T-helper 22 cell (primary cell): ENCODE results near the gene ADAM12.

ENCODE experiments used
- DNase-seq: peaks from one replicate; pipeline ENCODE4 v3.0.0-alpha.2; 2020; ENCODE audit warnings: low read depth

Gene ADAM12

GRCh38 chr10:126387931-126388911, at the start of gene ADAM12:
TSS of gene ADAM12 (minus strand) at chr10:126388477. CDS start at chr10:126388145, 332 bp downstream.
- DNase-seq, result no peak

GRCh38 chr10:126437635-126438406, 49.5 kb upstream of the ADAM12 start:
- no peak for DNase-seq

GRCh38 chr10:126434235-126434634, 46.0 kb upstream of the ADAM12 start:
- no peak for DNase-seq

GRCh38 chr10:126433351-126433750, 45.1 kb upstream of the ADAM12 start:
- DNase-seq, result no peak

GRCh38 chr10:126432507-126432906, 44.2 kb upstream of the ADAM12 start:
- DNase-seq, result no peak

GRCh38 chr10:126431816-126432215, 43.5 kb upstream of the ADAM12 start:
- no peak for DNase-seq

GRCh38 chr10:126430512-126430911, 42.2 kb upstream of the ADAM12 start:
- DNase-seq, result no peak

GRCh38 chr10:126429275-126429674, 41.0 kb upstream of the ADAM12 start:
- no peak for DNase-seq

GRCh38 chr10:126425489-126426065, 37.3 kb upstream of the ADAM12 start:
- no peak for DNase-seq

- no peak for DNase-seq
Measured at GRCh38 chr10:126425032-126425431, 36.8 kb upstream of the ADAM12 start.

- DNase-seq, result no peak
Measured at GRCh38 chr10:126423732-126424491, 35.6 kb upstream of the ADAM12 start.

- DNase-seq, result no peak
Measured at GRCh38 chr10:126422567-126422966, 34.3 kb upstream of the ADAM12 start.

- DNase-seq, result no peak
Measured at GRCh38 chr10:126421756-126422256, 33.5 kb upstream of the ADAM12 start.

GRCh38 chr10:126420567-126421300, 32.5 kb upstream of the ADAM12 start:
- DNase-seq, result no peak

- DNase-seq, result no peak
Measured at GRCh38 chr10:126417220-126417825, 29.0 kb upstream of the ADAM12 start.

GRCh38 chr10:126409821-126410220, 21.5 kb upstream of the ADAM12 start:
- no peak for DNase-seq

- DNase-seq, result no peak
Measured at GRCh38 chr10:126408953-126409641, 20.8 kb upstream of the ADAM12 start.

- no peak for DNase-seq
Measured at GRCh38 chr10:126407831-126408230, 19.6 kb upstream of the ADAM12 start.

GRCh38 chr10:126405239-126405775, 17.0 kb upstream of the ADAM12 start:
- no peak for DNase-seq
